H1 (cell line): ENCODE results near the gene HYDIN. TPM values are rescaled to one million over a fixed set of nuclear protein-coding genes. Genes with fewer than 3 reads are reported as not detected.

Source experiments
- CTCF ChIA-PET: fragments of 300-600 bp; sonication (Branson Sonifier 250); formaldehyde crosslinking; loops from one replicate; lab custom pipeline; 2021; ENCODE audit not compliant: partially characterized antibody; lab: Charles Lee
- POLR2A ChIA-PET: fragments of 300-600 bp; sonication (Branson Sonifier 250); formaldehyde crosslinking; loops from one replicate; lab custom pipeline; 2021; ENCODE audit warnings: inconsistent platforms; ENCODE audit not compliant: partially characterized antibody; lab: Charles Lee
- DNase-seq, 2 experiments: peaks; one replicate each; pipeline versions ENCODE4 v3.0.0 to v3.0.0-alpha.2; 2010 to 2022; ENCODE audit warnings: low spot score in 2 of 2, low read depth in 1 of 2, mixed read lengths in 1 of 2
- FAIRE-seq: peaks from 2 replicates; lab custom pipeline; 2011; peaks lifted over from hg19 to GRCh38; lab: Jason Lieb, UNC
- H2AFZ ChIP-seq: 2 replicates; pipeline ENCODE4 v1.8.1; 2012; ENCODE audit warnings: low read length, inconsistent platforms
- H2AK5ac ChIP-seq: 2 replicates; pipeline ENCODE4 v1.6.1; 2013; ENCODE audit warnings: low read depth, low read length
- H2BK120ac ChIP-seq: replicated peaks from 2 replicates; pipeline ENCODE3; 2013; ENCODE audit warnings: low read depth, low read length, inconsistent platforms
- H2BK12ac ChIP-seq: 2 replicates; pipeline ENCODE4 v1.6.1; 2013; ENCODE audit warnings: low read depth, low read length
- H2BK15ac ChIP-seq: 2 replicates; pipeline ENCODE4 v1.6.1; 2013; ENCODE audit warnings: low read length
- H2BK20ac ChIP-seq: 2 replicates; pipeline ENCODE4 v1.6.1; 2013; ENCODE audit warnings: low read length
- H2BK5ac ChIP-seq: 2 replicates; pipeline ENCODE4 v1.6.1; 2013; ENCODE audit warnings: low read depth, low read length
- H3K14ac ChIP-seq: 2 replicates; pipeline ENCODE4 v1.6.1; 2013; ENCODE audit warnings: inconsistent platforms; ENCODE audit not compliant: insufficient read length
- H3K18ac ChIP-seq: 2 replicates; pipeline ENCODE4 v1.6.1; 2013; ENCODE audit warnings: low read length; ENCODE audit errors: extremely low read depth
- H3K23ac ChIP-seq: 2 replicates; pipeline ENCODE4 v1.6.1; 2013; ENCODE audit warnings: inconsistent platforms; ENCODE audit not compliant: insufficient read length
- H3K23me2 ChIP-seq: 2 replicates; pipeline ENCODE4 v1.6.1; 2013; ENCODE audit warnings: low read depth, low read length
- H3K27ac ChIP-seq: 2 replicates; pipeline ENCODE4 v1.6.1; 2011; ENCODE audit warnings: low read depth, low read length, inconsistent platforms
- H3K27me3 ChIP-seq, 4 experiments: replicated peaks in 1 of 4; 1 replicate in 1 of 4; 2 replicates in 3 of 4; pipeline versions ENCODE4 v1.6.1 to v1.8.1; 2011 to 2013; ENCODE audit warnings: low read length in 3 of 4, mild to moderate bottlenecking in 3 of 4, inconsistent platforms in 2 of 4, mixed read lengths in 2 of 4, moderate library complexity in 1 of 4; ENCODE audit not compliant: control insufficient read depth in 3 of 4, insufficient read depth in 3 of 4; ENCODE audit errors: extremely low read depth in 1 of 4
- H3K36me3 ChIP-seq, 4 experiments: 2 replicates each; pipeline versions ENCODE4 v1.6.1 to v1.8.1; 2011 to 2013; ENCODE audit warnings: mild to moderate bottlenecking in 4 of 4, low read length in 3 of 4, moderate library complexity in 2 of 4, control low read depth in 1 of 4, inconsistent platforms in 1 of 4; ENCODE audit not compliant: insufficient read depth in 4 of 4, control insufficient read depth in 2 of 4
- H3K4ac ChIP-seq: replicated peaks from 2 replicates; pipeline ENCODE3; 2013; ENCODE audit warnings: low read length, low read depth, mixed read lengths, inconsistent platforms; ENCODE audit not compliant: insufficient read length
- H3K4me1 ChIP-seq, 4 experiments: replicated peaks in 1 of 4; 1 replicate in 1 of 4; 2 replicates in 3 of 4; pipeline versions ENCODE4 v1.6.1 to v1.8.1; 2011 to 2013; ENCODE audit warnings: low read length in 3 of 4, inconsistent platforms in 2 of 4, mixed read lengths in 1 of 4; ENCODE audit not compliant: insufficient read depth in 4 of 4, control insufficient read depth in 3 of 4
- H3K4me2 ChIP-seq, 2 experiments: 2 replicates each; pipeline versions ENCODE4 v1.6.1 to v1.8.1; 2011 to 2013; ENCODE audit warnings: low read depth in 2 of 2, low read length in 2 of 2, control low read depth in 1 of 2, inconsistent platforms in 1 of 2, mild to moderate bottlenecking in 1 of 2; ENCODE audit not compliant: insufficient read depth in 1 of 2
- H3K4me3 ChIP-seq, 4 experiments: fragments of 200-600, 300-600 bp in 1 of 4; sonication (generic), shearing (Covaris generic), sonication (Bioruptor Twin) in 1 of 4; 2 replicates each; pipeline versions ENCODE4 v1.5.1 to v1.8.1; 2011 to 2016; ENCODE audit warnings: low read length in 4 of 4, low read depth in 3 of 4, control low read depth in 2 of 4, inconsistent platforms in 2 of 4, mild to moderate bottlenecking in 2 of 4, mixed read lengths in 1 of 4, moderate library complexity in 1 of 4; ENCODE audit not compliant: insufficient read depth in 2 of 4; ENCODE audit errors: extremely low read depth in 1 of 4
- H3K56ac ChIP-seq: replicated peaks from 2 replicates; pipeline ENCODE3; 2013; ENCODE audit warnings: low read depth, mild to moderate bottlenecking, mixed read lengths, low read length, inconsistent platforms; ENCODE audit not compliant: insufficient read length
- H3K79me1 ChIP-seq: 2 replicates; pipeline ENCODE4 v1.6.1; 2013; ENCODE audit warnings: low read depth, low read length, control low read depth
- H3K79me2 ChIP-seq, 2 experiments: 2 replicates each; pipeline versions ENCODE4 v1.6.1 to v1.8.1; 2012 to 2013; ENCODE audit warnings: low read length in 2 of 2, mild to moderate bottlenecking in 2 of 2, inconsistent platforms in 1 of 2; ENCODE audit not compliant: insufficient read depth in 2 of 2, control insufficient read depth in 1 of 2
- H3K9ac ChIP-seq, 4 experiments: replicated peaks in 1 of 4; 1 replicate in 1 of 4; 2 replicates in 3 of 4; pipeline versions ENCODE4 v1.6.1 to v1.8.1; 2011 to 2013; ENCODE audit warnings: low read depth in 3 of 4, low read length in 3 of 4, control low read depth in 2 of 4, mild to moderate bottlenecking in 2 of 4, moderate library complexity in 2 of 4, inconsistent platforms in 1 of 4; ENCODE audit errors: extremely low read depth in 1 of 4
- H3K9me3 ChIP-seq, 2 experiments: 2 replicates each; pipeline versions ENCODE4 v1.6.1 to v1.8.1; 2012 to 2013; ENCODE audit warnings: mild to moderate bottlenecking in 2 of 2, moderate library complexity in 2 of 2, control low read depth in 1 of 2, inconsistent platforms in 1 of 2, low read depth in 1 of 2, low read length in 1 of 2, mixed read lengths in 1 of 2; ENCODE audit not compliant: insufficient read depth in 2 of 2
- H4K20me1 ChIP-seq, 2 experiments: replicated peaks in 1 of 2; 2 replicates each; pipeline versions ENCODE3 to v1.8.1; 2011 to 2013; ENCODE audit warnings: inconsistent platforms in 2 of 2, low read length in 2 of 2, mild to moderate bottlenecking in 1 of 2; ENCODE audit not compliant: insufficient read depth in 2 of 2, control insufficient read depth in 1 of 2
- H4K5ac ChIP-seq: 2 replicates; pipeline ENCODE4 v1.6.1; 2013; ENCODE audit warnings: low read length, low read depth, mixed read lengths, inconsistent platforms; ENCODE audit not compliant: insufficient read length
- H4K8ac ChIP-seq: 2 replicates; pipeline ENCODE4 v1.8.0; 2013; ENCODE audit warnings: mild to moderate bottlenecking, moderate library complexity, low read length, inconsistent platforms; ENCODE audit not compliant: insufficient read depth; ENCODE audit errors: extremely low read depth
- H4K91ac ChIP-seq: replicated peaks from 2 replicates; pipeline ENCODE3; 2013; ENCODE audit warnings: low read length, mixed read lengths, inconsistent platforms; ENCODE audit not compliant: insufficient read length
- CBX8 ChIP-seq: fragments of 300-800, 300-1000 bp; sonication (generic); IDR thresholded peaks from 2 replicates; pipeline ENCODE4 v1.7.1; 2016; ENCODE audit warnings: low read depth, low read length, borderline replicate concordance
- HDAC2 ChIP-seq, 2 experiments: fragments of 300-600 bp in 1 of 2; sonication (generic) in 1 of 2; IDR thresholded peaks; 2 replicates each; pipeline ENCODE4 v1.6.1; 2011 to 2012; ENCODE audit warnings: low read depth in 2 of 2, low read length in 2 of 2, mild to moderate bottlenecking in 2 of 2, moderate library complexity in 2 of 2, borderline replicate concordance in 1 of 2, inconsistent platforms in 1 of 2
- KDM4A ChIP-seq: IDR thresholded peaks from one replicate; pipeline ENCODE4 v1.7.1; 2012; ENCODE audit warnings: low read depth, mild to moderate bottlenecking, moderate library complexity, low read length, inconsistent platforms; ENCODE audit not compliant: severe bottlenecking
- POLR2AphosphoS5 ChIP-seq: IDR thresholded peaks from 2 replicates; pipeline ENCODE4 v1.6.1; 2011; ENCODE audit warnings: low read depth, low read length
- RNF2 ChIP-seq: fragments of 200-900, 300-1000 bp; sonication (generic); IDR thresholded peaks from 2 replicates; pipeline ENCODE4 v1.7.1; 2016; ENCODE audit warnings: borderline replicate concordance, low read depth, mild to moderate bottlenecking, antibody characterized with exemption, low read length; ENCODE audit not compliant: poor library complexity, severe bottlenecking; ENCODE audit errors: missing control alignments
- SAP30 ChIP-seq: fragments of 300-600 bp; sonication (generic); IDR thresholded peaks from 2 replicates; pipeline ENCODE4 v1.7.1; 2012; ENCODE audit warnings: low read length, moderate library complexity, mild to moderate bottlenecking, inconsistent platforms; ENCODE audit not compliant: insufficient read depth, insufficient replicate concordance
- SP1 ChIP-seq: IDR thresholded peaks from 2 replicates; pipeline ENCODE4 v1.6.1; 2011; ENCODE audit warnings: low read depth, low read length
- SP4 ChIP-seq: IDR thresholded peaks from 2 replicates; pipeline ENCODE4 v1.6.1; 2012; ENCODE audit warnings: low read length, inconsistent platforms
- USF2 ChIP-seq: IDR thresholded peaks from 2 replicates; pipeline ENCODE4 v1.6.1; 2011; ENCODE audit warnings: low read length, improper control_type of control experiment
- WGBS, 2 experiments: shearing (Covaris generic) in 1 of 2; methylation state at CpG; one replicate each; pipeline versions ENCODE4 v1.1.6 to v1.1.7; 2013 to 2015; ENCODE audit warnings: low lambda C conversion rate in 2 of 2, mixed read lengths in 2 of 2, inconsistent platforms in 1 of 2, low coverage in 1 of 2, missing lambda C conversion rate in 1 of 2; ENCODE audit not compliant: insufficient replicate concordance in 2 of 2, insufficient coverage in 1 of 2, insufficient read length in 1 of 2; ENCODE audit errors: extremely low coverage in 1 of 2, missing lambda C conversion rate in 1 of 2; 5-methylcytosine and 5-hydroxymethylcytosine counted together
- polyA plus RNA-seq, 7 experiments: library from polyadenylated mRNA; depleted of rRNA in 3 of 7; stranded (reverse) in 5 of 7; unstranded in 2 of 7; fragments of >200 nt in 5 of 7; fragments of 200-250 nt in 2 of 7; gene quantifications; 1 replicate in 5 of 7; 2 replicates in 1 of 7; 4 replicates in 1 of 7; pipeline versions ENCODE4 v1.2.1 to v1.2.3, GENCODE V29; 2011 to 2013; ENCODE audit warnings: missing spikeins in 2 of 7, mixed read lengths in 2 of 7
- total RNA-seq: library from RNA; stranded (reverse); fragmentation: NEBNext Ultra II Directional; extraction: Animal tissue kit (Norgen Biotek cat#: 25700); gene quantifications from 2 replicates; pipeline ENCODE4 v1.2.1, GENCODE V29; 2021

The HYDIN gene
- total and polyA plus RNA-seq, 2 of the 8 experiments (the other 6 are each of a cell fraction or from before 2014, with no cell fraction given) = 1.1 to 1.8 TPM

GRCh38 chr16:70772493-70772892 is 458.0 kb downstream of the HYDIN start:
- H2BK5ac ChIP-seq = no peak overlapping the region
- POLR2A ChIA-PET = interaction anchor here (1.1 kb wide), 1 partner anchor 93 kb away, joined by 4 read pairs; no protein-coding TSS in a partner anchor
- no peak for DNase-seq
- TF ChIP-seq USF2 (no peak), HDAC2 (IDR thresholded peaks at IDR 0.05; ENCODE audit: borderline replicate concordance in 1 of 2, low read depth in 2 of 2, low read length in 2 of 2) (no peak), CBX8 (no peak), SAP30 (no peak), KDM4A (no peak), POLR2AphosphoS5 (no peak), RNF2 (no peak), SP4 (no peak), SP1 (no peak)

More at GRCh38 chr16:70772493-70772892, 458.0 kb downstream of the HYDIN start:
- Histone ChIP-seq H3K4me3 (no peak overlapping the region), H3K79me1 (no peaks in the 10 kb centered on the region), H3K27ac (no peak overlapping the region), H3K23me2 (no peaks in the 10 kb centered on the region), H2BK120ac (no peak overlapping the region), H4K20me1 (peaks cover under 1 to 6% of the 10 kb centered on the region in 2 experiments), H4K91ac (no peak overlapping the region), H2BK20ac (no peak overlapping the region), H3K36me3 (peaks cover 0 to 4% (median 2%) of the 10 kb centered on the region in 4 experiments; a peak in 4 of 8 replicates), H3K56ac (no peak overlapping the region), H3K4me2 (no peak overlapping the region), H3K79me2 (no peaks in the 10 kb centered on the region), H3K18ac (no peak overlapping the region), H4K8ac (no peak overlapping the region), H2BK15ac (no peak overlapping the region), H3K4me1 (no peaks in the 10 kb centered on the region), H3K9me3 (no peaks in the 10 kb centered on the region), H3K14ac (no peak overlapping the region), H2BK12ac (no peak overlapping the region), H3K23ac (no peak overlapping the region), H3K9ac (no peak overlapping the region), H2AK5ac (no peak overlapping the region), H3K4ac (no peak overlapping the region), H3K27me3 (no peaks in the 10 kb centered on the region), H4K5ac (no peak overlapping the region), H2AFZ (no peak overlapping the region)
- no peak for FAIRE-seq
- WGBS, 2 experiments = 100% methylated on average over 1 of the region's 1 CpG; no CpG with 5 or more reads in 1 of the 2 experiments
- CTCF ChIA-PET = interaction anchor here (0.6 to 5.8 kb wide), 17 partner anchors 8 to 118 kb away, joined by 3 to 141 read pairs (median 13); partner anchors contain the start of gene MTSS2
